H1 (cell line): Measurements from ENCODE around the gene STK26. TPM values are rescaled to one million over a fixed set of nuclear protein-coding genes. Genes with fewer than 3 reads are reported as not detected.

Experiments used
- CTCF ChIA-PET: fragments of 300-600 bp; sonication (Branson Sonifier 250); formaldehyde crosslinking; loops from one replicate; lab custom pipeline; 2021; ENCODE audit not compliant: partially characterized antibody; lab: Charles Lee
- POLR2A ChIA-PET: fragments of 300-600 bp; sonication (Branson Sonifier 250); formaldehyde crosslinking; loops from one replicate; lab custom pipeline; 2021; ENCODE audit warnings: inconsistent platforms; ENCODE audit not compliant: partially characterized antibody; lab: Charles Lee
- DNase-seq, 2 experiments: peaks; one replicate each; pipeline versions ENCODE4 v3.0.0 to v3.0.0-alpha.2; 2010 to 2022; ENCODE audit warnings: low spot score in 2 of 2, low read depth in 1 of 2, mixed read lengths in 1 of 2
- FAIRE-seq: peaks from 2 replicates; lab custom pipeline; 2011; peaks lifted over from hg19 to GRCh38; lab: Jason Lieb, UNC
- H2AFZ ChIP-seq: 2 replicates; pipeline ENCODE4 v1.8.1; 2012; ENCODE audit warnings: low read length, inconsistent platforms
- H2AK5ac ChIP-seq: 2 replicates; pipeline ENCODE4 v1.6.1; 2013; ENCODE audit warnings: low read depth, low read length
- H2BK120ac ChIP-seq: replicated peaks from 2 replicates; pipeline ENCODE3; 2013; ENCODE audit warnings: low read depth, low read length, inconsistent platforms
- H2BK12ac ChIP-seq: 2 replicates; pipeline ENCODE4 v1.6.1; 2013; ENCODE audit warnings: low read depth, low read length
- H2BK15ac ChIP-seq: 2 replicates; pipeline ENCODE4 v1.6.1; 2013; ENCODE audit warnings: low read length
- H2BK20ac ChIP-seq: 2 replicates; pipeline ENCODE4 v1.6.1; 2013; ENCODE audit warnings: low read length
- H2BK5ac ChIP-seq: 2 replicates; pipeline ENCODE4 v1.6.1; 2013; ENCODE audit warnings: low read depth, low read length
- H3K14ac ChIP-seq: 2 replicates; pipeline ENCODE4 v1.6.1; 2013; ENCODE audit warnings: inconsistent platforms; ENCODE audit not compliant: insufficient read length
- H3K18ac ChIP-seq: 2 replicates; pipeline ENCODE4 v1.6.1; 2013; ENCODE audit warnings: low read length; ENCODE audit errors: extremely low read depth
- H3K23ac ChIP-seq: 2 replicates; pipeline ENCODE4 v1.6.1; 2013; ENCODE audit warnings: inconsistent platforms; ENCODE audit not compliant: insufficient read length
- H3K23me2 ChIP-seq: 2 replicates; pipeline ENCODE4 v1.6.1; 2013; ENCODE audit warnings: low read depth, low read length
- H3K27ac ChIP-seq: 2 replicates; pipeline ENCODE4 v1.6.1; 2011; ENCODE audit warnings: low read depth, low read length, inconsistent platforms
- H3K27me3 ChIP-seq, 4 experiments: replicated peaks in 1 of 4; 1 replicate in 1 of 4; 2 replicates in 3 of 4; pipeline versions ENCODE4 v1.6.1 to v1.8.1; 2011 to 2013; ENCODE audit warnings: low read length in 3 of 4, mild to moderate bottlenecking in 3 of 4, inconsistent platforms in 2 of 4, mixed read lengths in 2 of 4, moderate library complexity in 1 of 4; ENCODE audit not compliant: control insufficient read depth in 3 of 4, insufficient read depth in 3 of 4; ENCODE audit errors: extremely low read depth in 1 of 4
- H3K36me3 ChIP-seq, 4 experiments: 2 replicates each; pipeline versions ENCODE4 v1.6.1 to v1.8.1; 2011 to 2013; ENCODE audit warnings: mild to moderate bottlenecking in 4 of 4, low read length in 3 of 4, moderate library complexity in 2 of 4, control low read depth in 1 of 4, inconsistent platforms in 1 of 4; ENCODE audit not compliant: insufficient read depth in 4 of 4, control insufficient read depth in 2 of 4
- H3K4ac ChIP-seq: replicated peaks from 2 replicates; pipeline ENCODE3; 2013; ENCODE audit warnings: low read length, low read depth, mixed read lengths, inconsistent platforms; ENCODE audit not compliant: insufficient read length
- H3K4me1 ChIP-seq, 4 experiments: replicated peaks in 1 of 4; 1 replicate in 1 of 4; 2 replicates in 3 of 4; pipeline versions ENCODE4 v1.6.1 to v1.8.1; 2011 to 2013; ENCODE audit warnings: low read length in 3 of 4, inconsistent platforms in 2 of 4, mixed read lengths in 1 of 4; ENCODE audit not compliant: insufficient read depth in 4 of 4, control insufficient read depth in 3 of 4
- H3K4me2 ChIP-seq, 2 experiments: 2 replicates each; pipeline versions ENCODE4 v1.6.1 to v1.8.1; 2011 to 2013; ENCODE audit warnings: low read depth in 2 of 2, low read length in 2 of 2, control low read depth in 1 of 2, inconsistent platforms in 1 of 2, mild to moderate bottlenecking in 1 of 2; ENCODE audit not compliant: insufficient read depth in 1 of 2
- H3K4me3 ChIP-seq, 4 experiments: fragments of 200-600, 300-600 bp in 1 of 4; sonication (generic), shearing (Covaris generic), sonication (Bioruptor Twin) in 1 of 4; 2 replicates each; pipeline versions ENCODE4 v1.5.1 to v1.8.1; 2011 to 2016; ENCODE audit warnings: low read length in 4 of 4, low read depth in 3 of 4, control low read depth in 2 of 4, inconsistent platforms in 2 of 4, mild to moderate bottlenecking in 2 of 4, mixed read lengths in 1 of 4, moderate library complexity in 1 of 4; ENCODE audit not compliant: insufficient read depth in 2 of 4; ENCODE audit errors: extremely low read depth in 1 of 4
- H3K56ac ChIP-seq: replicated peaks from 2 replicates; pipeline ENCODE3; 2013; ENCODE audit warnings: low read depth, mild to moderate bottlenecking, mixed read lengths, low read length, inconsistent platforms; ENCODE audit not compliant: insufficient read length
- H3K79me1 ChIP-seq: 2 replicates; pipeline ENCODE4 v1.6.1; 2013; ENCODE audit warnings: low read depth, low read length, control low read depth
- H3K79me2 ChIP-seq, 2 experiments: 2 replicates each; pipeline versions ENCODE4 v1.6.1 to v1.8.1; 2012 to 2013; ENCODE audit warnings: low read length in 2 of 2, mild to moderate bottlenecking in 2 of 2, inconsistent platforms in 1 of 2; ENCODE audit not compliant: insufficient read depth in 2 of 2, control insufficient read depth in 1 of 2
- H3K9ac ChIP-seq, 4 experiments: replicated peaks in 1 of 4; 1 replicate in 1 of 4; 2 replicates in 3 of 4; pipeline versions ENCODE4 v1.6.1 to v1.8.1; 2011 to 2013; ENCODE audit warnings: low read depth in 3 of 4, low read length in 3 of 4, control low read depth in 2 of 4, mild to moderate bottlenecking in 2 of 4, moderate library complexity in 2 of 4, inconsistent platforms in 1 of 4; ENCODE audit errors: extremely low read depth in 1 of 4
- H3K9me3 ChIP-seq, 2 experiments: 2 replicates each; pipeline versions ENCODE4 v1.6.1 to v1.8.1; 2012 to 2013; ENCODE audit warnings: mild to moderate bottlenecking in 2 of 2, moderate library complexity in 2 of 2, control low read depth in 1 of 2, inconsistent platforms in 1 of 2, low read depth in 1 of 2, low read length in 1 of 2, mixed read lengths in 1 of 2; ENCODE audit not compliant: insufficient read depth in 2 of 2
- H4K20me1 ChIP-seq, 2 experiments: replicated peaks in 1 of 2; 2 replicates each; pipeline versions ENCODE3 to v1.8.1; 2011 to 2013; ENCODE audit warnings: inconsistent platforms in 2 of 2, low read length in 2 of 2, mild to moderate bottlenecking in 1 of 2; ENCODE audit not compliant: insufficient read depth in 2 of 2, control insufficient read depth in 1 of 2
- H4K5ac ChIP-seq: 2 replicates; pipeline ENCODE4 v1.6.1; 2013; ENCODE audit warnings: low read length, low read depth, mixed read lengths, inconsistent platforms; ENCODE audit not compliant: insufficient read length
- H4K8ac ChIP-seq: 2 replicates; pipeline ENCODE4 v1.8.0; 2013; ENCODE audit warnings: mild to moderate bottlenecking, moderate library complexity, low read length, inconsistent platforms; ENCODE audit not compliant: insufficient read depth; ENCODE audit errors: extremely low read depth
- H4K91ac ChIP-seq: replicated peaks from 2 replicates; pipeline ENCODE3; 2013; ENCODE audit warnings: low read length, mixed read lengths, inconsistent platforms; ENCODE audit not compliant: insufficient read length
- ATF3 ChIP-seq: IDR thresholded peaks from 2 replicates; pipeline ENCODE4 v1.6.1; 2011; ENCODE audit warnings: low read depth, mild to moderate bottlenecking, low read length; ENCODE audit not compliant: insufficient read depth
- EP300 ChIP-seq, 2 experiments: IDR thresholded peaks; 1 replicate in 1 of 2; 2 replicates in 1 of 2; pipeline ENCODE4 v1.6.1; 2011 to 2012; ENCODE audit warnings: low read depth in 2 of 2, low read length in 2 of 2, mild to moderate bottlenecking in 2 of 2, borderline replicate concordance in 1 of 2, inconsistent platforms in 1 of 2, moderate library complexity in 1 of 2
- KDM1A ChIP-seq: fragments of 200-600, 300-600 bp; sonication (generic); IDR thresholded peaks from 2 replicates; pipeline ENCODE4 v1.7.1; 2016; ENCODE audit warnings: mild to moderate bottlenecking, low read length, borderline replicate concordance
- RFX5 ChIP-seq: IDR thresholded peaks from 2 replicates; pipeline ENCODE4 v1.6.1; 2011; ENCODE audit warnings: low read depth, low read length, improper control_type of control experiment, borderline replicate concordance
- USF2 ChIP-seq: IDR thresholded peaks from 2 replicates; pipeline ENCODE4 v1.6.1; 2011; ENCODE audit warnings: low read length, improper control_type of control experiment
- ZNF274 ChIP-seq: IDR thresholded peaks from 2 replicates; pipeline ENCODE4 v1.7.0; 2012; ENCODE audit warnings: low read length, borderline replicate concordance; ENCODE audit errors: extremely low read depth
- WGBS, 2 experiments: shearing (Covaris generic) in 1 of 2; methylation state at CpG; one replicate each; pipeline versions ENCODE4 v1.1.6 to v1.1.7; 2013 to 2015; ENCODE audit warnings: low lambda C conversion rate in 2 of 2, mixed read lengths in 2 of 2, inconsistent platforms in 1 of 2, low coverage in 1 of 2, missing lambda C conversion rate in 1 of 2; ENCODE audit not compliant: insufficient replicate concordance in 2 of 2, insufficient coverage in 1 of 2, insufficient read length in 1 of 2; ENCODE audit errors: extremely low coverage in 1 of 2, missing lambda C conversion rate in 1 of 2; 5-methylcytosine and 5-hydroxymethylcytosine counted together
- polyA plus RNA-seq, 7 experiments: library from polyadenylated mRNA; depleted of rRNA in 3 of 7; stranded (reverse) in 5 of 7; unstranded in 2 of 7; fragments of >200 nt in 5 of 7; fragments of 200-250 nt in 2 of 7; gene quantifications; 1 replicate in 5 of 7; 2 replicates in 1 of 7; 4 replicates in 1 of 7; pipeline versions ENCODE4 v1.2.1 to v1.2.3, GENCODE V29; 2011 to 2013; ENCODE audit warnings: missing spikeins in 2 of 7, mixed read lengths in 2 of 7
- total RNA-seq: library from RNA; stranded (reverse); fragmentation: NEBNext Ultra II Directional; extraction: Animal tissue kit (Norgen Biotek cat#: 25700); gene quantifications from 2 replicates; pipeline ENCODE4 v1.2.1, GENCODE V29; 2021

STK26 gene
- total and polyA plus RNA-seq, 2 of the 8 experiments (the other 6 are each of a cell fraction or from before 2014, with no cell fraction given) = 24.2 to 98.2 TPM

- no peak overlapping the region for H3K18ac ChIP-seq
- H4K5ac ChIP-seq = no peak overlapping the region
- POLR2A ChIA-PET = no interaction called here
- no peak overlapping the region for H4K8ac ChIP-seq
- no peak overlapping the region for H4K91ac ChIP-seq
- H3K4me1 ChIP-seq = peaks cover 0 to 7% (median 0%) of the 10 kb centered on the region in 4 experiments; a peak in 1 of 7 replicates
- H2BK15ac ChIP-seq = no peak overlapping the region
- no peaks in the 10 kb centered on the region for H3K9me3 ChIP-seq
- H3K14ac ChIP-seq = no peak overlapping the region
- DNase-seq = peak in 1 of 2 experiments; percentile 46
- no peak overlapping the region for H3K4ac ChIP-seq
- no peak overlapping the region for H2BK5ac ChIP-seq
- H3K4me2 ChIP-seq = no peak overlapping the region
- H2BK120ac ChIP-seq = no peak overlapping the region
- H3K56ac ChIP-seq = no peak overlapping the region
- TF ChIP-seq USF2 = no peak
- TF ChIP-seq ZNF274 = no peak
- no peak for TF ChIP-seq EP300 (IDR thresholded peaks at IDR 0.05; ENCODE audit: borderline replicate concordance in 1 of 2, low read depth in 2 of 2, low read length in 2 of 2)
- no peak for TF ChIP-seq KDM1A
- TF ChIP-seq ATF3 = no peak
- no peak for TF ChIP-seq RFX5
- H3K36me3 ChIP-seq = no peaks in the 10 kb centered on the region
- H3K23ac ChIP-seq = no peak overlapping the region
- H3K79me1 ChIP-seq = no peaks in the 10 kb centered on the region
- WGBS, 2 experiments = 100% methylated on average over 1 of the region's 4 CpGs; no CpG with 5 or more reads in 1 of the 2 experiments
- FAIRE-seq = no peak
- no peaks in the 10 kb centered on the region for H3K79me2 ChIP-seq
- no peak overlapping the region for H3K4me3 ChIP-seq
- H3K27me3 ChIP-seq = no peaks in the 10 kb centered on the region
- H4K20me1 ChIP-seq = no peaks in the 10 kb centered on the region
- no peak overlapping the region for H2BK20ac ChIP-seq
- H3K23me2 ChIP-seq = no peaks in the 10 kb centered on the region
- H2AK5ac ChIP-seq = no peak overlapping the region
- H2AFZ ChIP-seq = no peak overlapping the region
- H3K27ac ChIP-seq = no peak overlapping the region
- H2BK12ac ChIP-seq = no peak overlapping the region
- CTCF ChIA-PET = interaction anchor here (0.7 kb wide), 1 partner anchor 28 kb away, joined by 3 read pairs; no protein-coding TSS in a partner anchor
- H3K9ac ChIP-seq = no peak overlapping the region
These were observed 95.3 kb downstream of the STK26 start for GRCh38 chrX:132118358-132118757.
